Endothelial cell of umbilical vein (primary cell): ENCODE measurements around the gene PLEKHG2.

Source experiments
- CTCF ChIP-seq, 2 donors: IDR thresholded peaks; 1 replicate in 1 of 2; 2 replicates in 1 of 2; pipeline ENCODE4 v1.5.1; 2011; ENCODE audit warnings: low read length in 2 of 2, mild to moderate bottlenecking in 2 of 2, moderate library complexity in 2 of 2, control low read depth in 1 of 2, inconsistent platforms in 1 of 2, low read depth in 1 of 2; ENCODE audit not compliant: insufficient read depth in 1 of 2; ENCODE audit errors: extremely low read depth in 1 of 2
- EZH2 ChIP-seq: IDR thresholded peaks from 2 replicates; pipeline ENCODE4 v1.6.1; 2012; ENCODE audit warnings: borderline replicate concordance, low read depth, mild to moderate bottlenecking, moderate library complexity, low read length, inconsistent platforms; ENCODE audit not compliant: severe bottlenecking
- GATA2 ChIP-seq: IDR thresholded peaks from 2 replicates; pipeline ENCODE4 v1.7.0; 2011; ENCODE audit warnings: low read depth, mild to moderate bottlenecking, moderate library complexity, mixed read lengths, low read length; ENCODE audit not compliant: insufficient read length, insufficient read depth
- MYC ChIP-seq: IDR thresholded peaks from one replicate; pipeline ENCODE4 v1.6.1; 2011; ENCODE audit warnings: mild to moderate bottlenecking, low read depth, low read length
- POLR2A ChIP-seq: IDR thresholded peaks from 2 replicates; pipeline ENCODE4 v1.6.1; 2012; ENCODE audit warnings: low read depth, mild to moderate bottlenecking, control low read depth, low read length

- TF ChIP-seq GATA2 (no peak), CTCF (IDR thresholded peaks at IDR 0.05; ENCODE audit: extremely low read depth in 1 of 2, insufficient read depth in 1 of 2, low read depth in 1 of 2, low read length in 2 of 2) (no peak), MYC (no peak), EZH2 (no peak), POLR2A (no peak)
These were observed 12.4 kb upstream of the PLEKHG2 start for GRCh38 chr19:39400061-39400460.
